Endothelial cell of umbilical vein (primary cell): ENCODE data around the gene GBP4. TPM values are rescaled to one million over a fixed set of nuclear protein-coding genes. Genes with fewer than 3 reads are reported as not detected.

Experiments used
- BruUV-seq: library from RNA; stranded (reverse); fragments of 400-500 nt; replicated peaks from 2 replicates; lab custom pipeline; 2021; lab: Mats Ljungman, UMichigan
- CTCF ChIA-PET: fragments of 300-600, 350-600 bp; sonication (Branson Sonifier 250); formaldehyde crosslinking; loops from one replicate; lab custom pipeline; 2021; ENCODE audit warnings: antibody characterized with exemption, inconsistent platforms; lab: Charles Lee
- POLR2A ChIA-PET: fragments of 300-600, 350-600 bp; sonication (Branson Sonifier 250); formaldehyde crosslinking; loops from one replicate; lab custom pipeline; 2021; ENCODE audit warnings: antibody characterized with exemption, inconsistent platforms; lab: Charles Lee
- DNase-seq: peaks from one replicate; pipeline ENCODE4 v3.0.0-alpha.2; 2011; ENCODE audit warnings: low read depth, low spot score
- FAIRE-seq: peaks from 2 replicates; lab custom pipeline; 2011; peaks lifted over from hg19 to GRCh38; lab: Jason Lieb, UNC
- H2AFZ ChIP-seq: 2 replicates; pipeline ENCODE4 v1.6.0; 2012; ENCODE audit warnings: low read depth, low read length, control low read depth, inconsistent platforms
- H3K27ac ChIP-seq: 2 replicates; pipeline ENCODE4 v1.5.1; 2011; ENCODE audit warnings: low read depth, mild to moderate bottlenecking, control low read depth, low read length, moderate library complexity; ENCODE audit not compliant: insufficient read depth
- H3K27me3 ChIP-seq, 2 experiments: 2 replicates each; pipeline versions ENCODE4 v1.6.0 to v1.6.1; 2011; ENCODE audit warnings: low read length in 2 of 2, mixed read lengths in 1 of 2; ENCODE audit not compliant: control insufficient read depth in 2 of 2, insufficient read depth in 2 of 2
- H3K36me3 ChIP-seq, 2 experiments: 2 replicates in 1 of 2; 3 replicates in 1 of 2; pipeline ENCODE4 v1.5.1; 2011; ENCODE audit warnings: low read length in 2 of 2, mild to moderate bottlenecking in 1 of 2, moderate library complexity in 1 of 2; ENCODE audit not compliant: control insufficient read depth in 2 of 2, insufficient read depth in 2 of 2; ENCODE audit errors: extremely low read depth in 1 of 2
- H3K4me1 ChIP-seq: 3 replicates; pipeline ENCODE4 v1.5.1; 2011; ENCODE audit warnings: mild to moderate bottlenecking, low read length; ENCODE audit not compliant: control insufficient read depth, insufficient read depth; ENCODE audit errors: extremely low read depth
- H3K4me2 ChIP-seq: 2 replicates; pipeline ENCODE4 v1.6.1; 2011; ENCODE audit warnings: low read length, control low read depth, mixed read lengths; ENCODE audit not compliant: insufficient read depth
- H3K4me3 ChIP-seq, 3 experiments: fragments of 200-600 bp in 1 of 3; sonication (generic), shearing (Covaris generic) in 1 of 3; replicated peaks in 1 of 3; 2 replicates each; pipeline ENCODE4 v1.5.1; 2011 to 2016; ENCODE audit warnings: control low read depth in 3 of 3, low read length in 3 of 3, mild to moderate bottlenecking in 2 of 3, inconsistent platforms in 1 of 3, low read depth in 1 of 3, moderate library complexity in 1 of 3; ENCODE audit not compliant: insufficient read depth in 1 of 3
- H3K79me2 ChIP-seq: 2 replicates; pipeline ENCODE4 v1.6.0; 2012; ENCODE audit warnings: low read length, inconsistent platforms; ENCODE audit not compliant: control insufficient read depth, insufficient read depth
- H3K9ac ChIP-seq: replicated peaks from 2 replicates; pipeline ENCODE3; 2011; ENCODE audit warnings: low read length, control low read depth; ENCODE audit not compliant: insufficient read depth; ENCODE audit errors: extremely low read depth
- H3K9me1 ChIP-seq: replicated peaks from 3 replicates; pipeline ENCODE4 v1.6.0; 2011; ENCODE audit warnings: mild to moderate bottlenecking, low read length; ENCODE audit not compliant: control insufficient read depth, insufficient read depth; ENCODE audit errors: extremely low read depth
- H3K9me3 ChIP-seq: replicated peaks from 2 replicates; pipeline ENCODE4 v1.5.1; 2012; ENCODE audit warnings: low read length, inconsistent platforms; ENCODE audit not compliant: control insufficient read depth, insufficient read depth
- H4K20me1 ChIP-seq: replicated peaks from 2 replicates; pipeline ENCODE3; 2011; ENCODE audit warnings: mild to moderate bottlenecking, low read length; ENCODE audit not compliant: control insufficient read depth, insufficient read depth; ENCODE audit errors: extremely low read depth
- CTCF ChIP-seq, 2 donors: IDR thresholded peaks; 1 replicate in 1 of 2; 2 replicates in 1 of 2; pipeline ENCODE4 v1.5.1; 2011; ENCODE audit warnings: low read length in 2 of 2, mild to moderate bottlenecking in 2 of 2, moderate library complexity in 2 of 2, control low read depth in 1 of 2, inconsistent platforms in 1 of 2, low read depth in 1 of 2; ENCODE audit not compliant: insufficient read depth in 1 of 2; ENCODE audit errors: extremely low read depth in 1 of 2
- EZH2 ChIP-seq: IDR thresholded peaks from 2 replicates; pipeline ENCODE4 v1.6.1; 2012; ENCODE audit warnings: borderline replicate concordance, low read depth, mild to moderate bottlenecking, moderate library complexity, low read length, inconsistent platforms; ENCODE audit not compliant: severe bottlenecking
- FOS ChIP-seq: IDR thresholded peaks from 2 replicates; pipeline ENCODE4 v1.6.1; 2011; ENCODE audit warnings: mild to moderate bottlenecking, low read length, moderate library complexity, borderline replicate concordance; ENCODE audit not compliant: insufficient read depth
- GATA2 ChIP-seq: IDR thresholded peaks from 2 replicates; pipeline ENCODE4 v1.7.0; 2011; ENCODE audit warnings: low read depth, mild to moderate bottlenecking, moderate library complexity, mixed read lengths, low read length; ENCODE audit not compliant: insufficient read length, insufficient read depth
- JUN ChIP-seq: IDR thresholded peaks from 2 replicates; pipeline ENCODE4 v1.6.1; 2011; ENCODE audit warnings: borderline replicate concordance, low read depth; ENCODE audit not compliant: insufficient read length, insufficient read depth
- MYC ChIP-seq: IDR thresholded peaks from one replicate; pipeline ENCODE4 v1.6.1; 2011; ENCODE audit warnings: mild to moderate bottlenecking, low read depth, low read length
- POLR2A ChIP-seq: IDR thresholded peaks from 2 replicates; pipeline ENCODE4 v1.6.1; 2012; ENCODE audit warnings: low read depth, mild to moderate bottlenecking, control low read depth, low read length
- POLR2AphosphoS5 ChIP-seq: IDR thresholded peaks from 2 replicates; pipeline ENCODE4 v1.6.1; 2012; ENCODE audit warnings: low read depth, mild to moderate bottlenecking, control low read depth, low read length, moderate library complexity; ENCODE audit not compliant: insufficient read depth
- dilution Hi-C: fragments of 300-500 bp; cut with MboI; formaldehyde crosslinking; loops from one replicate; pipeline ENCODE4 v1.15.0; 2019; ENCODE audit warnings: low sequenced_read_pairs; ENCODE audit not compliant: extremely low pct_ligation_motif_present
- intact Hi-C: fragments of 100-400 bp; cut with micrococcal nuclease; formaldehyde crosslinking; loops from one replicate; pipeline ENCODE4 v1.10.0; 2022
- polyA plus RNA-seq, 4 experiments: library from polyadenylated mRNA; depleted of rRNA in 3 of 4; stranded (reverse) in 3 of 4; unstranded in 1 of 4; fragments of >200 nt; gene quantifications; 2 replicates each; pipeline versions ENCODE4 v1.2.1 to v1.2.3, GENCODE V29; 2011 to 2012; ENCODE audit warnings: missing spikeins in 1 of 4
- total RNA-seq: library from RNA; stranded (reverse); gene quantifications from 2 replicates; pipeline ENCODE4 v1.2.3, GENCODE V29; 2021
- TF ChIP-seq, protein P1 (sequence below): IDR thresholded peaks from 2 replicates; pipeline ENCODE4 v1.6.1; 2011; ENCODE audit not compliant: insufficient read depth, insufficient read length

The GBP4 gene
- total and polyA plus RNA-seq, 2 donors (not counting 3 experiments of a cell fraction or from before 2014, with no cell fraction given) = 1.7 to 7.6 TPM

DNA sequence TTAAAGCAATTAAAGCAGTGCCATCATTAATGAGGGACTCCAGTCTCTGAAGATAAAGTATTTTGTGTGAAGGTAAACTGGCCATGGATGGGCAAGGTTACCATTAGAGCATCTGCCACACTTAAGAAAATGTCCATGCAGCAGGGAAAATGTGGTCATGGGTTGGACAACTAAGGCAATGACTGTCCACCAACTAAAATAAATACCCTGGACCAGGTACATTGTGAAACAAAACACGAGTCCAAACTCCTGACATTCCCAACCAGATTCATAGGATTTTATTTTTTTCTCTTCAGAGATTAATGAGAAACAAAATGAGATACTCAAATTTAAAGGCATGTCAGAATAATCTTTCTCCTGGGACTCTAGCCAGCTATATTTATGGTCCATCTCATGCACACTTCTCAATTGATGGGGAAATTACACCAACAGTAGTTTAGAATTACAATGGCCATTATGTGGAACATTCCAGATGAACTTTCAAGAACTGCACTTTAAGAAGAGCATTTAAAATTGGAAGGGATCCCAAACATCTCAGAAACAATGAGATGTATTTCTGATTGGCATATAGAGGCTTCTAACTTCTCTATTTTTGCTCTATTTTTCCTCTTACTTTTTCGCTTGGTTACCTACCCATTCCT, 31.0 kb downstream of the GBP4 start:
- no peak overlapping the region for H3K4me3 ChIP-seq
- CTCF ChIA-PET = no interaction called here

More for the DNA sequence above, 31.0 kb downstream of the GBP4 start:
- Histone ChIP-seq H3K4me2 (no peak overlapping the region), H2AFZ (no peak overlapping the region), H3K9me1 (no peaks in the 10 kb centered on the region), H3K27ac (no peak overlapping the region), H3K4me1 (no peaks in the 10 kb centered on the region), H3K9ac (no peak overlapping the region), H4K20me1 (no peaks in the 10 kb centered on the region), H3K27me3 (no peaks in the 10 kb centered on the region), H3K36me3 (no peaks in the 10 kb centered on the region), H3K9me3 (no peaks in the 10 kb centered on the region), H3K79me2 (no peaks in the 10 kb centered on the region)
- TF ChIP-seq POLR2A (no peak), GATA2 (no peak), POLR2AphosphoS5 (no peak), FOS (no peak), EZH2 (no peak), MYC (no peak), CTCF (IDR thresholded peaks at IDR 0.05; ENCODE audit: extremely low read depth in 1 of 2, insufficient read depth in 1 of 2, low read depth in 1 of 2, low read length in 2 of 2) (no peak), JUN (no peak)
- TF ChIP-seq, protein P1, sequence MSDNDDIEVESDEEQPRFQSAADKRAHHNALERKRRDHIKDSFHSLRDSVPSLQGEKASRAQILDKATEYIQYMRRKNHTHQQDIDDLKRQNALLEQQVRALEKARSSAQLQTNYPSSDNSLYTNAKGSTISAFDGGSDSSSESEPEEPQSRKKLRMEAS = no peak
- no peak for FAIRE-seq
- dilution Hi-C loops = no loop called here
- no peak for DNase-seq
- intact Hi-C loops = no loop called here
- POLR2A ChIA-PET = no interaction called here
- no TSS peak for BruUV-seq
